ENCODE results near the gene THSD7B. TPM values are rescaled to one million over a fixed set of nuclear protein-coding genes. Genes with fewer than 3 reads are reported as not detected.
"Not testable (repeated sequence)": the region's sequence is repeated elsewhere in the genome, so short reads cannot be mapped to it uniquely, and the experiment has no call there.

THSD7B gene
- total RNA-seq, 4 donors from 2014 or later, result 0.12 to 1.1 (median 0.39) TPM

DNA sequence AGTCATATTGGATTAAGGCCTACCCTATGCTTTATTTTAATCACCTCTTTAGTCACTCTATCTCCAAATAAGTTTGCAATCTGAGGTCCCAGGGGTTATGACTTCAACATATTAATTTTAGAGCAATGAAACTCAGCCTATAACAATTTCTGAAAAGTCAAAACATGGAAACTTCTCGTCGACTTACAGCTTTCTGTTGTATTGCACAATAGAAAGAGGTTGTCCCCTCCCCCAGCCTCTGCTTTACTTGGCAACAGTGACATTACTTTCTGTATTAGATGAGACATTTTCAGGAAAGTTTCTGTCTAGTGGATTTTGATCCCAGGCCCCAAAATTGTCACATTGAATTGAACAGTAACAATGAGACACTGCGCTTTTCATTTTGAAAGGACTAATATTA lies 326.4 kb downstream of the THSD7B start:
- Histone ChIP-seq H3K4me1 (no peaks in the 10 kb centered on the region), H3K36me3 (no peaks in the 10 kb centered on the region), H3K4me3 (no peak overlapping the region), H3K9me3 (peaks cover 0 to 4% (median 0%) of the 10 kb centered on the region in 3 donors), H3K27ac (no peak overlapping the region), H3K27me3 (no peaks in the 10 kb centered on the region)
- WGBS, 2 donors (ENCODE audit: low coverage in 1 of 2), result 71 to 100% methylated on average over 1 to 3 of the region's 3 CpGs
- no peak for ATAC-seq
- TF ChIP-seq POLR2AphosphoS5 (IDR thresholded peaks at IDR 0.05) (no peak), EP300 (IDR thresholded peaks at IDR 0.05) (no peak), POLR2A (IDR thresholded peaks at IDR 0.05) (no peak)
- TF ChIP-seq, protein P1, sequence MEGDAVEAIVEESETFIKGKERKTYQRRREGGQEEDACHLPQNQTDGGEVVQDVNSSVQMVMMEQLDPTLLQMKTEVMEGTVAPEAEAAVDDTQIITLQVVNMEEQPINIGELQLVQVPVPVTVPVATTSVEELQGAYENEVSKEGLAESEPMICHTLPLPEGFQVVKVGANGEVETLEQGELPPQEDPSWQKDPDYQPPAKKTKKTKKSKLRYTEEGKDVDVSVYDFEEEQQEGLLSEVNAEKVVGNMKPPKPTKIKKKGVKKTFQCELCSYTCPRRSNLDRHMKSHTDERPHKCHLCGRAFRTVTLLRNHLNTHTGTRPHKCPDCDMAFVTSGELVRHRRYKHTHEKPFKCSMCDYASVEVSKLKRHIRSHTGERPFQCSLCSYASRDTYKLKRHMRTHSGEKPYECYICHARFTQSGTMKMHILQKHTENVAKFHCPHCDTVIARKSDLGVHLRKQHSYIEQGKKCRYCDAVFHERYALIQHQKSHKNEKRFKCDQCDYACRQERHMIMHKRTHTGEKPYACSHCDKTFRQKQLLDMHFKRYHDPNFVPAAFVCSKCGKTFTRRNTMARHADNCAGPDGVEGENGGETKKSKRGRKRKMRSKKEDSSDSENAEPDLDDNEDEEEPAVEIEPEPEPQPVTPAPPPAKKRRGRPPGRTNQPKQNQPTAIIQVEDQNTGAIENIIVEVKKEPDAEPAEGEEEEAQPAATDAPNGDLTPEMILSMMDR (IDR thresholded peaks at IDR 0.05), result no peak

DNA sequence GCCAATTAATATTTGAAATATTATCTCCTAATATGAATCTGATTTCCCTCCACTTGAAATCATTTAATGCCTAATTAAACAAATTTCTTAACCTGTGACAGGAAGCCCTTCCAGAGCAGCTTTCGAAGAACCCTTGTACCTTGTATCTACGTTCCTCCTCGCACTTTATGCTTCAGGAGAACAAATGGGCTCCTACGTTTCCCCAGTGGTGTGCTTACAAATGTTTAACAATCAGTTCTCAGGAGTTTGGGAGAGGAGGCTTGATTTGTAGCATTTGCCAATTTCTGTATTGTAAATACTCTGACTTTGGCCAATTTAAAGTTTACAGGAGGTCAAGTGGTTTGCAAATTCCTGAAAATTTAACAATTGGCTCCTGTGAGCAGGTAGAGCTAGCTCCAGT lies 327.8 kb downstream of the THSD7B start:
- Histone ChIP-seq H3K9me3 (no peaks in the 10 kb centered on the region), H3K4me3 (no peak overlapping the region), H3K36me3 (no peaks in the 10 kb centered on the region), H3K4me1 (no peaks in the 10 kb centered on the region), H3K27me3 (no peaks in the 10 kb centered on the region), H3K27ac (no peak overlapping the region)
- TF ChIP-seq POLR2AphosphoS5 (IDR thresholded peaks at IDR 0.05) (no peak), EP300 (IDR thresholded peaks at IDR 0.05) (no peak), POLR2A (IDR thresholded peaks at IDR 0.05) (no peak)
- TF ChIP-seq, protein P1 (IDR thresholded peaks at IDR 0.05), result no peak
- ATAC-seq, result no peak
- WGBS, 2 donors (ENCODE audit: low coverage in 1 of 2), result 83 to 84% methylated on average over 4 of the region's 4 CpGs

DNA sequence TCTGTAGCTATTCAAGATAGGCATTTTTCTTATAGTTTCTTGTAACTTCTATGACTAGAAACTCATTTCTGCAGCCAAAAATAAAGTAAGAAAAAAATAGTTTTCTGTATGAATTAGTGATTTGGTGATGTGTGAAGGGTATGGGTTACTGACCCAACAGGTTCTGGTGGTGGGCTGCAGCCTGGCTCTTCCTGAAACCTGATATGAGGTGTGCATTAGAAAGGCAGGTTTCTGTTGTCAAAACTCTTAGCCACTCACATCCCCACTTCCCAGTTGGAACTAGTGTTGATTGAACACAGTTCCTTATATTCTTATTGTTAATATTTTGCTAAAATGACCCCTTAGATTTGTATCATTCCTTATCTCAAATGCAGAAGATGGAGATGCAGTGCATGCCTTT lies 330.8 kb downstream of the THSD7B start:
- Histone ChIP-seq H3K27me3 (no peaks in the 10 kb centered on the region), H3K27ac (no peak overlapping the region), H3K36me3 (no peaks in the 10 kb centered on the region), H3K4me1 (no peaks in the 10 kb centered on the region), H3K9me3 (no peaks in the 10 kb centered on the region), H3K4me3 (no peak overlapping the region)
- TF ChIP-seq POLR2A (IDR thresholded peaks at IDR 0.05) (no peak), EP300 (IDR thresholded peaks at IDR 0.05) (no peak), POLR2AphosphoS5 (IDR thresholded peaks at IDR 0.05) (no peak)
- TF ChIP-seq, protein P1 (IDR thresholded peaks at IDR 0.05), result no peak
- ATAC-seq, result no peak

DNA sequence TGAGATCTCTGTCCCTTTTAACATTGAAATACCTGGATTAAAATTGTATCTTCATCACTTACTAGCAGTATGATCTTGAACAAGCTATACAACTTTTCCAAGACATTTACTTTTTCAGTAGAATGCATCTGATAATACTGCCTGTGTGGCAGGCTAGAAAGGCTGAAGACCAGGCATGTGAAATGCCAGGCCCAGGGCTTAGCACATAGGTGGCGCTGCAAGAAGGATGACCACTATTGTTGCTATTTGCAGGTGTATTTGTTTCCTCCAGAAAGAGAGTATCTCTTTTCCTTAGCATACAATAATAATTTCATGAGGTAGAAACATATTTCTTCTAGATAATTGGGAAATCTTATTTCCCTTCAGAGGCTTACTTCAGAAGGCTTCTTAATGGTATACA lies 331.3 kb downstream of the THSD7B start:
- 57 to 86% methylated on average over 1 of the region's 1 CpG for WGBS, 2 donors (ENCODE audit: low coverage in 1 of 2)
- TF ChIP-seq POLR2A (IDR thresholded peaks at IDR 0.05) (no peak), POLR2AphosphoS5 (IDR thresholded peaks at IDR 0.05) (no peak), EP300 (IDR thresholded peaks at IDR 0.05) (no peak)
- TF ChIP-seq, protein P1 (IDR thresholded peaks at IDR 0.05), result no peak
- Histone ChIP-seq H3K36me3 (no peaks in the 10 kb centered on the region), H3K4me3 (no peak overlapping the region), H3K27me3 (no peaks in the 10 kb centered on the region), H3K27ac (no peak overlapping the region), H3K9me3 (no peaks in the 10 kb centered on the region), H3K4me1 (no peaks in the 10 kb centered on the region)
- no peak for ATAC-seq

DNA sequence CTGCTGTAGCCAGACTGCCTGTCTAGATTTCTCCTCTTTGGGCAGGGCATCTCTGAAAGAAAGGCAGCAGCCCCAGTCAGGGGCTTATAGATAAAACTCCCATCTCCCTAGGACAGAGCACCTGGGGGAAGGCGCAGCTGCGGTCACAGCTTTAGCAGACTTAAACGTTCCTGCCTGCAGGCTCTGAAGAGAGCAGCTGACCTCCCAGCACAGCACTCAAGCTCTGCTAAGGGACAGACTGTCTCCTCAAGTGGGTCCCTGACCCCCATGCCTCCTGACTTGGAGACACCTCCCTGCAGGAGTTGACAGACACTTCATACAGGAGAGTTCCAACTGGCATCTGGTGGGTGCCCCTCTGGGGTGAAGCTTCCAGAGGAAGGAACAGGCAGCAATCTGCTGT lies 336.5 kb downstream of the THSD7B start:
- not testable (repeated sequence) for H3K27me3 ChIP-seq, H3K4me3 ChIP-seq, ATAC-seq, H3K27ac ChIP-seq, H3K36me3 ChIP-seq, H3K9me3 ChIP-seq, H3K4me1 ChIP-seq
- WGBS, 2 donors (ENCODE audit: low coverage in 1 of 2), result no CpG with 5 or more reads among the region's 3 CpGs

DNA sequence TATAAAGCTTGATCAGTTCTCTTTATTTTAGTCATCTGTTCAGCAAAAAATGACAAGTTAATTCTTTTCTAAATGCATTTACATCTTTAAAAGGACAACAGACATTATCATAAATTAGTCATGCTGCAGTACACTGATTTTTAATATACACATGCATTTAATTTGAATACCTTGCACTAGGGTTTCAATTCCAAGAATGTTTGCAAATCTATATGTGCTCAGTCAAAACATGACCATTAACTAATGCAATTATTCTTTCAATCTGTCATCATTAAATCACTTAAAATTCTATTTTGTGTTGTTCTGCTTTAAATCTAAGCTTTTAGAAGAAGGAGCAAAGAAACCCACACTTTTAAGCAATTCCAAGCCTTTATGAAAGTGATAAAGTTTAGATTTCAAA lies 342.6 kb downstream of the THSD7B start:
- H3K4me1 ChIP-seq, result no peaks in the 10 kb centered on the region
- ATAC-seq, result no peak
- H3K9me3 ChIP-seq, result no peaks in the 10 kb centered on the region
- H3K36me3 ChIP-seq, result no peaks in the 10 kb centered on the region
- no peak overlapping the region for H3K27ac ChIP-seq
- H3K27me3 ChIP-seq, result no peaks in the 10 kb centered on the region
- TF ChIP-seq POLR2AphosphoS5 (IDR thresholded peaks at IDR 0.05) (no peak), EP300 (IDR thresholded peaks at IDR 0.05) (no peak), POLR2A (IDR thresholded peaks at IDR 0.05) (no peak)
- TF ChIP-seq, protein P1 (IDR thresholded peaks at IDR 0.05), result no peak
- H3K4me3 ChIP-seq, result no peak overlapping the region
